ENCODE results near the gene GPI.

- TF ChIP-seq, protein P1, sequence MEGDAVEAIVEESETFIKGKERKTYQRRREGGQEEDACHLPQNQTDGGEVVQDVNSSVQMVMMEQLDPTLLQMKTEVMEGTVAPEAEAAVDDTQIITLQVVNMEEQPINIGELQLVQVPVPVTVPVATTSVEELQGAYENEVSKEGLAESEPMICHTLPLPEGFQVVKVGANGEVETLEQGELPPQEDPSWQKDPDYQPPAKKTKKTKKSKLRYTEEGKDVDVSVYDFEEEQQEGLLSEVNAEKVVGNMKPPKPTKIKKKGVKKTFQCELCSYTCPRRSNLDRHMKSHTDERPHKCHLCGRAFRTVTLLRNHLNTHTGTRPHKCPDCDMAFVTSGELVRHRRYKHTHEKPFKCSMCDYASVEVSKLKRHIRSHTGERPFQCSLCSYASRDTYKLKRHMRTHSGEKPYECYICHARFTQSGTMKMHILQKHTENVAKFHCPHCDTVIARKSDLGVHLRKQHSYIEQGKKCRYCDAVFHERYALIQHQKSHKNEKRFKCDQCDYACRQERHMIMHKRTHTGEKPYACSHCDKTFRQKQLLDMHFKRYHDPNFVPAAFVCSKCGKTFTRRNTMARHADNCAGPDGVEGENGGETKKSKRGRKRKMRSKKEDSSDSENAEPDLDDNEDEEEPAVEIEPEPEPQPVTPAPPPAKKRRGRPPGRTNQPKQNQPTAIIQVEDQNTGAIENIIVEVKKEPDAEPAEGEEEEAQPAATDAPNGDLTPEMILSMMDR (IDR thresholded peaks at IDR 0.05; ENCODE audit: insufficient read depth, low read length) = no peak
- TF ChIP-seq GABPA (IDR thresholded peaks at IDR 0.05; ENCODE audit: low read depth) (no peak), REST (IDR thresholded peaks at IDR 0.05; ENCODE audit: insufficient replicate concordance, low read depth) (no peak), POLR2AphosphoS5 (IDR thresholded peaks at IDR 0.05; ENCODE audit: low read depth) (no peak)
Measured at GRCh38 chr19:34364462-34364829, 550 bp upstream of the GPI start.
